HL-60 (cell line): ENCODE measurements around the gene MYL2.

Experiments used
- DNase-seq, 2 experiments: peaks; one replicate each; pipeline ENCODE4 v3.0.0-alpha.2; 2010 to 2020; ENCODE audit warnings: low read depth in 1 of 2, low spot score in 1 of 2
- H3K27ac ChIP-seq: fragments of 250-450 bp; sonication (Bioruptor Pico); replicated peaks from 2 replicates; pipeline ENCODE4 v1.5.1; 2020; ENCODE audit warnings: mild to moderate bottlenecking, moderate library complexity
- H3K27me3 ChIP-seq: fragments of 250-450 bp; sonication (Bioruptor Pico); 2 replicates; pipeline ENCODE4 v1.5.1; 2021; ENCODE audit warnings: mild to moderate bottlenecking, moderate library complexity; ENCODE audit not compliant: insufficient read depth, poor library complexity, severe bottlenecking
- H3K4me3 ChIP-seq: replicated peaks from 2 replicates; pipeline ENCODE4 v1.5.1; 2011; ENCODE audit warnings: mild to moderate bottlenecking, control low read depth, low read length; ENCODE audit not compliant: insufficient read depth
- GABPA ChIP-seq: IDR thresholded peaks from 2 replicates; pipeline ENCODE4 v1.6.1; 2012; ENCODE audit warnings: low read depth
- POLR2AphosphoS5 ChIP-seq: IDR thresholded peaks from 2 replicates; pipeline ENCODE4 v1.6.1; 2012; ENCODE audit warnings: low read depth
- SPI1 ChIP-seq: IDR thresholded peaks from 2 replicates; pipeline ENCODE4 v1.6.1; 2012; ENCODE audit warnings: low read depth, mild to moderate bottlenecking, borderline replicate concordance
- TF ChIP-seq, protein P1 (sequence below): IDR thresholded peaks from one replicate; pipeline ENCODE4 v1.5.1; 2011; ENCODE audit warnings: low read length, control low read depth, inconsistent platforms; ENCODE audit not compliant: insufficient read depth
- TF ChIP-seq, protein P2 (sequence below): IDR thresholded peaks from 2 replicates; pipeline ENCODE4 v1.6.1; 2012; ENCODE audit warnings: low read depth; ENCODE audit not compliant: insufficient replicate concordance

MYL2 gene

DNA sequence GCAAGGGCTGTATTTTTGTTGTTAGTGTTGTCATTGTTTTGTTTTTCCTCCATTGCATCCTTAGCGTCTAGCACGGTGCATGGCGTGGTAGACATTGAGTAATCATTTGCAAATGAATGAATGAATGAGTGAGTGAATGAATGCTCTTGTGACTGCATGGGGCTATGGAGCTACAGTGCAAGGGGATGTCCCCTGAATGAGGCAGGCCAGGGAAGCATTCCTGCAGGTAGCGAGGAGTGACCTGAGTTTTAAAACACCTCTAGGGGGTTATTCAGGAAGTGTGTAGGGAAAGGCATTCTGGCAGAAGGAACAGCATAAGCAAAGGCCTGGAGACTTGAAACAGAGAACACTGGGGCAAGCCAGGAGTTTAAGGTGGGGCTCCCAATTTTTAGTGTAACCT lies 16.9 kb downstream of the MYL2 start:
- no peak for DNase-seq
- no peak overlapping the region for H3K27ac ChIP-seq
- no peak overlapping the region for H3K4me3 ChIP-seq
- TF ChIP-seq, protein P1, sequence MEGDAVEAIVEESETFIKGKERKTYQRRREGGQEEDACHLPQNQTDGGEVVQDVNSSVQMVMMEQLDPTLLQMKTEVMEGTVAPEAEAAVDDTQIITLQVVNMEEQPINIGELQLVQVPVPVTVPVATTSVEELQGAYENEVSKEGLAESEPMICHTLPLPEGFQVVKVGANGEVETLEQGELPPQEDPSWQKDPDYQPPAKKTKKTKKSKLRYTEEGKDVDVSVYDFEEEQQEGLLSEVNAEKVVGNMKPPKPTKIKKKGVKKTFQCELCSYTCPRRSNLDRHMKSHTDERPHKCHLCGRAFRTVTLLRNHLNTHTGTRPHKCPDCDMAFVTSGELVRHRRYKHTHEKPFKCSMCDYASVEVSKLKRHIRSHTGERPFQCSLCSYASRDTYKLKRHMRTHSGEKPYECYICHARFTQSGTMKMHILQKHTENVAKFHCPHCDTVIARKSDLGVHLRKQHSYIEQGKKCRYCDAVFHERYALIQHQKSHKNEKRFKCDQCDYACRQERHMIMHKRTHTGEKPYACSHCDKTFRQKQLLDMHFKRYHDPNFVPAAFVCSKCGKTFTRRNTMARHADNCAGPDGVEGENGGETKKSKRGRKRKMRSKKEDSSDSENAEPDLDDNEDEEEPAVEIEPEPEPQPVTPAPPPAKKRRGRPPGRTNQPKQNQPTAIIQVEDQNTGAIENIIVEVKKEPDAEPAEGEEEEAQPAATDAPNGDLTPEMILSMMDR, result no peak
- TF ChIP-seq SPI1 (no peak), GABPA (no peak), POLR2AphosphoS5 (no peak)
- TF ChIP-seq, protein P2, sequence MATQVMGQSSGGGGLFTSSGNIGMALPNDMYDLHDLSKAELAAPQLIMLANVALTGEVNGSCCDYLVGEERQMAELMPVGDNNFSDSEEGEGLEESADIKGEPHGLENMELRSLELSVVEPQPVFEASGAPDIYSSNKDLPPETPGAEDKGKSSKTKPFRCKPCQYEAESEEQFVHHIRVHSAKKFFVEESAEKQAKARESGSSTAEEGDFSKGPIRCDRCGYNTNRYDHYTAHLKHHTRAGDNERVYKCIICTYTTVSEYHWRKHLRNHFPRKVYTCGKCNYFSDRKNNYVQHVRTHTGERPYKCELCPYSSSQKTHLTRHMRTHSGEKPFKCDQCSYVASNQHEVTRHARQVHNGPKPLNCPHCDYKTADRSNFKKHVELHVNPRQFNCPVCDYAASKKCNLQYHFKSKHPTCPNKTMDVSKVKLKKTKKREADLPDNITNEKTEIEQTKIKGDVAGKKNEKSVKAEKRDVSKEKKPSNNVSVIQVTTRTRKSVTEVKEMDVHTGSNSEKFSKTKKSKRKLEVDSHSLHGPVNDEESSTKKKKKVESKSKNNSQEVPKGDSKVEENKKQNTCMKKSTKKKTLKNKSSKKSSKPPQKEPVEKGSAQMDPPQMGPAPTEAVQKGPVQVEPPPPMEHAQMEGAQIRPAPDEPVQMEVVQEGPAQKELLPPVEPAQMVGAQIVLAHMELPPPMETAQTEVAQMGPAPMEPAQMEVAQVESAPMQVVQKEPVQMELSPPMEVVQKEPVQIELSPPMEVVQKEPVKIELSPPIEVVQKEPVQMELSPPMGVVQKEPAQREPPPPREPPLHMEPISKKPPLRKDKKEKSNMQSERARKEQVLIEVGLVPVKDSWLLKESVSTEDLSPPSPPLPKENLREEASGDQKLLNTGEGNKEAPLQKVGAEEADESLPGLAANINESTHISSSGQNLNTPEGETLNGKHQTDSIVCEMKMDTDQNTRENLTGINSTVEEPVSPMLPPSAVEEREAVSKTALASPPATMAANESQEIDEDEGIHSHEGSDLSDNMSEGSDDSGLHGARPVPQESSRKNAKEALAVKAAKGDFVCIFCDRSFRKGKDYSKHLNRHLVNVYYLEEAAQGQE, result no peak
- H3K27me3 ChIP-seq, result no peaks in the 10 kb centered on the region

DNA sequence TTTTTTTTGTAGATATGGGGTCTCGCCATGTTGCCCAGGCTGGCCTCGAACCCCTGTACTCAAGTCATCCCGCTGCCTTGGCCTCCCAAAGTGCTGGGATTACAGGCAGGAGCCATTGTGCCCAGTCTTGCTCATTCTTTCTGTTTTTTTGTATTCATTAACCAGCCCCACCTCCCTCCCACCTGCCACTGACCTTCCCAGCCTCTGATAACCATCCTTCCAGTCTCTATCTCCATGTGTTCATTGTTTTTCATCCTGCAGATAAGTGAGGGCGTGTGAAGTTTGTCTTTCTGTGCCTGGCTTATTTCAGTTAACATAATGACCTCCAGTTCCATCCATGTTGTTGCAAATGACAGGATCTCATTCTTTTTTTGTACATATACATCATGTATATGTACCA lies 19.0 kb downstream of the MYL2 start:
- Histone ChIP-seq H3K4me3 (no peak overlapping the region), H3K27me3 (no peaks in the 10 kb centered on the region), H3K27ac (no peak overlapping the region)
- no peak for DNase-seq
- no peak for TF ChIP-seq SPI1
- no peak for TF ChIP-seq GABPA
- TF ChIP-seq POLR2AphosphoS5, result no peak
- TF ChIP-seq, protein P2, result no peak
- TF ChIP-seq, protein P1, result no peak

DNA sequence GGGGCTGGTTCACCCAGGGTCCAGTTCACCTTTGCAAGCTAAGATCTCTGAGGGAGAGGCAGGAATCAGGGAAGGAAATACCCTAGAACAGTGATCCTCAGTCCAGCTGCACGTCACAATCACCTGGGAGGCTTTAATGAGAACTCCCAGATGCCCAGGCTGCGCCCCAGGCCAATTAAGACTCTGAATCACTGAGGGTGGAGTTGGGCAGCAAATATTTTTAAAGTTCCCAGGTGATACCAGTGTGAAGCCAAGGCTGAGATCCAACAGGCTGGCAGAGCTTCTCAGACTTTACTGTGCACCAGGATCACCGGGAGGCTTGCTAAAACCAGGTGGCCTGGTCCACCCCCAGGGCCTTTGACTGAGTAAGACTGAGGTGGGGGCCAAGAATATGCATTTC lies 23.8 kb downstream of the MYL2 start:
- Histone ChIP-seq H3K27me3 (no peaks in the 10 kb centered on the region), H3K4me3 (no peak overlapping the region), H3K27ac (no peak overlapping the region)
- TF ChIP-seq, protein P1, result no peak
- TF ChIP-seq, protein P2, result no peak
- TF ChIP-seq POLR2AphosphoS5, result no peak
- DNase-seq, result no peak
